Measurements from ENCODE around the gene NR5A1.

NR5A1 gene

GRCh38 chr9:124500796-124501611 lies 6.2 kb downstream of the NR5A1 start:
- Histone ChIP-seq H3K79me2 (ENCODE audit: insufficient read depth, low read length) (no peaks in the 10 kb centered on the region), H3K9me3 (ENCODE audit: insufficient read depth, low read depth, low read length) (no peaks in the 10 kb centered on the region), H3F3A (ENCODE audit: low read depth) (no peaks in the 10 kb centered on the region), H3K9ac (ENCODE audit: low read depth, low read length, poor library complexity, severe bottlenecking) (no peak overlapping the region), H3K9me2 (replicated peaks; ENCODE audit: low read depth, low read length) (no peaks in the 10 kb centered on the region), H4K20me1 (ENCODE audit: insufficient read depth, low read length, poor library complexity, severe bottlenecking) (no peaks in the 10 kb centered on the region), H3K4me3 (ENCODE audit: low read length, poor library complexity, severe bottlenecking) (no peak overlapping the region), H3K36me3 (ENCODE audit: insufficient read depth, low read length) (no peaks in the 10 kb centered on the region), H3K4me2 (ENCODE audit: low read depth, low read length, poor library complexity, severe bottlenecking) (no peak overlapping the region), H3K4me1 (ENCODE audit: insufficient read depth, low read length, poor library complexity, severe bottlenecking) (no peaks in the 10 kb centered on the region), H2AFZ (ENCODE audit: low read length) (no peak overlapping the region), H3K27me3 (ENCODE audit: insufficient read depth, low read length, poor library complexity, severe bottlenecking) (no peaks in the 10 kb centered on the region)
- TF ChIP-seq EZH2phosphoT487 (IDR thresholded peaks at IDR 0.05; ENCODE audit: borderline replicate concordance): no peak
- TF ChIP-seq CTCF (conservative IDR thresholded peaks at IDR 0.05; ENCODE audit: low read length): no peak

- H3K9me2 ChIP-seq (replicated peaks; ENCODE audit: low read depth, low read length): no peaks in the 10 kb centered on the region
- no peak overlapping the region for H3K9ac ChIP-seq (ENCODE audit: low read depth, low read length, poor library complexity, severe bottlenecking)
- no peaks in the 10 kb centered on the region for H3K36me3 ChIP-seq (ENCODE audit: insufficient read depth, low read length)
- no peak overlapping the region for H2AFZ ChIP-seq (ENCODE audit: low read length)
- H4K20me1 ChIP-seq (ENCODE audit: insufficient read depth, low read length, poor library complexity, severe bottlenecking): no peaks in the 10 kb centered on the region
- no peak overlapping the region for H3K4me3 ChIP-seq (ENCODE audit: low read length, poor library complexity, severe bottlenecking)
- H3K79me2 ChIP-seq (ENCODE audit: insufficient read depth, low read length): no peaks in the 10 kb centered on the region
- H3K4me2 ChIP-seq (ENCODE audit: low read depth, low read length, poor library complexity, severe bottlenecking): no peak overlapping the region
- H3K4me1 ChIP-seq (ENCODE audit: insufficient read depth, low read length, poor library complexity, severe bottlenecking): no peaks in the 10 kb centered on the region
- no peak for TF ChIP-seq EZH2phosphoT487 (IDR thresholded peaks at IDR 0.05; ENCODE audit: borderline replicate concordance)
- TF ChIP-seq CTCF (conservative IDR thresholded peaks at IDR 0.05; ENCODE audit: low read length): no peak
- H3K9me3 ChIP-seq (ENCODE audit: insufficient read depth, low read depth, low read length): no peaks in the 10 kb centered on the region
- no peaks in the 10 kb centered on the region for H3K27me3 ChIP-seq (ENCODE audit: insufficient read depth, low read length, poor library complexity, severe bottlenecking)
- no peaks in the 10 kb centered on the region for H3F3A ChIP-seq (ENCODE audit: low read depth)
Measured at GRCh38 chr9:124500028-124500795, 7.0 kb downstream of the NR5A1 start.

GRCh38 chr9:124499216-124499615 lies 8.0 kb downstream of the NR5A1 start:
- no peaks in the 10 kb centered on the region for H3F3A ChIP-seq (ENCODE audit: low read depth)
- H3K9ac ChIP-seq (ENCODE audit: low read depth, low read length, poor library complexity, severe bottlenecking): no peak overlapping the region
- no peaks in the 10 kb centered on the region for H3K9me3 ChIP-seq (ENCODE audit: insufficient read depth, low read depth, low read length)
- TF ChIP-seq CTCF (conservative IDR thresholded peaks at IDR 0.05; ENCODE audit: low read length) (no peak), EZH2phosphoT487 (IDR thresholded peaks at IDR 0.05; ENCODE audit: borderline replicate concordance) (no peak)
- no peak overlapping the region for H3K4me3 ChIP-seq (ENCODE audit: low read length, poor library complexity, severe bottlenecking)
- H4K20me1 ChIP-seq (ENCODE audit: insufficient read depth, low read length, poor library complexity, severe bottlenecking): no peaks in the 10 kb centered on the region
- H2AFZ ChIP-seq (ENCODE audit: low read length): no peak overlapping the region
- H3K4me2 ChIP-seq (ENCODE audit: low read depth, low read length, poor library complexity, severe bottlenecking): no peak overlapping the region
- H3K36me3 ChIP-seq (ENCODE audit: insufficient read depth, low read length): no peaks in the 10 kb centered on the region
- no peaks in the 10 kb centered on the region for H3K79me2 ChIP-seq (ENCODE audit: insufficient read depth, low read length)
- no peaks in the 10 kb centered on the region for H3K9me2 ChIP-seq (replicated peaks; ENCODE audit: low read depth, low read length)
- no peaks in the 10 kb centered on the region for H3K27me3 ChIP-seq (ENCODE audit: insufficient read depth, low read length, poor library complexity, severe bottlenecking)
- no peaks in the 10 kb centered on the region for H3K4me1 ChIP-seq (ENCODE audit: insufficient read depth, low read length, poor library complexity, severe bottlenecking)
